ENCODE measurements around the gene CCDC92.

- TF ChIP-seq JUND (CRISPR knock-in tag; IDR thresholded peaks at IDR 0.05), result no peak
- TF ChIP-seq ATF3 (CRISPR knock-in tag; IDR thresholded peaks at IDR 0.05), result no peak
- TF ChIP-seq ZBTB8A (CRISPR knock-in tag; IDR thresholded peaks at IDR 0.05; ENCODE audit: borderline replicate concordance, low read depth), result no peak
- TF ChIP-seq NFATC3 (CRISPR knock-in tag; IDR thresholded peaks at IDR 0.05), result no peak
- TF ChIP-seq CTCF (CRISPR knock-in tag; IDR thresholded peaks at IDR 0.05), result no peak
- no peak for TF ChIP-seq FOXP4 (CRISPR knock-in tag; IDR thresholded peaks at IDR 0.05)
- no peak for TF ChIP-seq ZNF274 (CRISPR knock-in tag; IDR thresholded peaks at IDR 0.05)
- no peak for TF ChIP-seq FOSL1 (CRISPR knock-in tag; IDR thresholded peaks at IDR 0.05; ENCODE audit: borderline replicate concordance)
- no peak for TF ChIP-seq RFX1 (IDR thresholded peaks at IDR 0.05)
- TF ChIP-seq PATZ1 (CRISPR knock-in tag; IDR thresholded peaks at IDR 0.05), result no peak
Measured at GRCh38 chr12:124000111-124000510, 27.5 kb upstream of the CCDC92 start.

All from HepG2 (cell line).